ENCODE results near the gene C1QTNF12.

C1QTNF12 gene

DNA sequence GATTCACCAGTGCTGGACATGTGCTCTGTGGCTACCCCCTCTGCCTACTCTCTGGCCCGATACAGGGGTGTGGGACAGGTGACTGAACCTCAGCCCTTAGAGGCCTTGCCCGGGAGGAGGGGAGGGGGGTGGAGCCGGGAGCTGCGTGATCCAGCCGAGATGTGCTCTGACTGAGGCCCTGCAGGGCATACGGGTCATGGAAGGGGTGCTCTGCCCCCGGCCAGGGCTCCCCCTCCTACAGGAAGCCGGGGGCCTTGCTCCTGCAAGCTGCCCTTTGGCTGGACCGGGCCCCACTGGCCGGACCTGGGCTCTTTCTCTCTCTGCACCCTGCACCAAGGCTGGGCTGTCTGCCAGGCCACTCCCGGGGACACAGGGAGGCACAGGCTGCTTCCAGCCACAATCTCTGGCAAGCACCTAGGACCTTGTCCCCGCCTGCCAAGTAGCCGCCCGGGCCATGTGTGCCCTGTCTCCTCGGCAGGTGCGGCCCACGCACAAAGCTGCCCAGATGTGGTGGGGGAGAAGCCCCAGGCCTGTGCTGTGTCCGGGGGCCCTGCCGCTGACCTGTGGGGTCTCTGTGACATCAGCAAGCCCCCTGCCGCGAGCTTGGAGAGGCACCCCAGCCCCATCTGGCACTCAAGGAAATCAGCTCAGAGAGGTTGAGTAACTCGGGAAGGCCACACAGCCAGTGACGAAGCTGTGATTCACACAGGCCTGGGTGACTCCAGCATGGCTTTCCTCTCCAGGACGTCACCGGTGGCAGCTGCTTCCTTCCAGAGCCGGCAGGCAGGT is 35.2 kb upstream of the C1QTNF12 start:
- DNase-seq (ENCODE audit: low read depth) = no peak

DNA sequence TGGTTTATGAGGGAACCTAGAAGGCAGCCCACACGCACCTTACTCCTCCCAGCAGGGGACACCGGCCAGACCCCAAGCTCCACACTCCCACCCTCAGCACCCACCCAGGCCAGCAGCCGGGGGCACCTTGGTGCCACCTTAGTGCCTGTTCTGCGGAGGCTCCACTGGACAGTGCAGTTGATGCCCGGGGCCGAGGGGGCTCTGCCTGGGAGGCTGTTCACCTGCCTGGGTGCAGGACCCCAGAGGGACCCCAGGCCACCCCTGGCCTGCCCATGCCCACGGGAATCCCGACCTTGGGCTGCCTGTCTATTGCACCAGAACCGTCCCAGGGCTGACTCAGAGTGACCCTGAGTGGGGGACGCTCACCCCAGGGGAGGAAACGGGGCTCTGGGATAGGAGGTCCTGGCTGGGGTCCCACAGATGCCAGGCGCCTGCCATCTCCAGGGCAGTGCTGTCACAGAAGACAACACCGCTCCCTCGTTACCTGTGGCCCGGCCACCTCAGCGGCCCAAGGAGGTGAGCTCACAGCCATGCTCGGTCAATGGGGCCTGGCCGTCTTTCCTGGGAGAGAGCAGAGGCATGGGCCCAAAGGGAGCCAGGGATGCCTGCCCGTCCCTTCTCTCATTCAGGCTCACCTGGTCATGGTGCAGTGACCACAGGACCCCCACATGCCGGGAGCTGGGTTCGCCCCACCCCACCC is 34.4 kb upstream of the C1QTNF12 start:
- DNase-seq (ENCODE audit: low read depth) = no peak

DNA sequence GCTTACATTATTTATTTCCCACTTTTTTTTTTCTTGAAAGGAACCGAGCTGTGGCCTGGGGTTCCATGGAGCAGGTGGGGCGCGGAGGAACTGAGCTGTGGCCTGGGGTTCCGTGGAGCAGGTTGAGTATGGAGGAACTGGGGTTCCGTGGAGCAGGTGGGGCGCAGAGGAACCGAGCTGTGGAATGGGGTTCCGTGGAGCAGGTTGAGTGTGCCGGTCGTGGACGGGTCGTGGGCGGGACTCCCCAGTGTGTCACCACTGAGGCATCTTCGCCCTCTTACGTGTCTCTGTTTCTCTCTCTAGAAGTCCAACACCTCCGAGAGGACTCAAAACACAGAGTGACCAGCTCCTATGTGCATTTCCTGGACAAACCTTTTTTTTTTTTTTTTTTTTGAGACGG is 32.5 kb upstream of the C1QTNF12 start:
- no peak for DNase-seq (ENCODE audit: low read depth)

DNA sequence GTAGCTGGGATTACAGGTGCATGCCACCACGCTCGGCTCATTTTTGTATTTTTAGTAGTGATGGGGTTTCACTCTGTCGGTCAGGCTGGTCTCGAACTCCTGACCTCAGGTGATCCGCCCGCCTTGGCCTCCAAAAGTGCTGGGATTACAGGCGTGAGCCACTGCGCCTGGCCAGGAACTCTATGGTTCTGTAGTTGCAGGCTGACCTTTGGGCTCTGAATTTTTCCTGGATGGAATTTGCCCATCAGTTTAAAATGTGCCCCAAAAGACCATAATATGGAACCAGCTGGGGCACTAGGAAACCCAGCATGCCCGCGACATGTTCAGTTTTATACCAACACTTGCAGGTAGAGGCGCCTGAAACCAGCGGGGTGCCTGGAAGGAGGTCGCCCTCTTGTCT is 32.1 kb upstream of the C1QTNF12 start:
- DNase-seq (ENCODE audit: low read depth) = no peak

DNA sequence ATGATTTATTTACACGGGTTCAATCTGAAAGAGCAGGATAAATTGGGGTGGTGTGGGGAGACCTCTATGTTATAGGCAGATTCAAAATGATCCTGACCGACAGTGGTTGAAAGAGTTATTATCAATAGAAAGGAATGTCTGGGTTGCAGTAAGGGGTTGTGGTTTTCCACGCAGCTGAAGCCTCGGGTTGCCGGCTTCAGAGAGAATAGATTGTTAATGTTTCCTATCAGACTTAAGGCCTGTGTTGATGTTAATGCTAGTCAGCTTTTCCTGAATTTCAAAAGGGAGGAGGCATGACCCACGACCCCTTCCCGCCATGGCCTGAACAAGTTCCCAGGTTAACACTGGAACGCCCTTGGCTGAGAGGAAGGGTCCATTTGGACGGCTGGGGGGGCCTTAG is 29.3 kb upstream of the C1QTNF12 start:
- no peak for DNase-seq (ENCODE audit: low read depth)

DNA sequence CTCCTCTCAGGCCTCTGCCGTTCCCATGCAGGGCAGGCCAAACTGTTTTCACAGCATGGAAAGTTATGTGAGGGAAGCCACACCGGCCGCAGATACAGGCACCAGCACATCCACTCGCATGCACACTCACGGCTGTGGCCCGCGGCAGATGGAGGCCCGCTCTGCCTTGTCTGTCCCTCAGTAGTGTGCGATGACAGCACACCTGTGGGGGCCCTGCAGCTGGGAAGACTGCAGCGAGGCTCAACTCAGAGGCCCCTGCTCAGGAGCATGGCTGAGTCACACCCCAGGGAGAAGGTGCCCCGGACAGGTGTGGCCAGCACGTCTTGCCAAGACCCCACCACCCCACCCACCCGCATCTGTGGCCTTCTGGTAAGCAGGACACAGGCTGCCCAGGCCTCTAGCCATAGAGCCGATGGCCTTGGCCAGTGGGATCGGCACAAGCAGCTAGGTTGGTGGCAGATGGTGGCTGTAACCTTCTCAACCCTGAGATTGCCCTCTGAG is 28.5 kb upstream of the C1QTNF12 start:
- no peak for DNase-seq (ENCODE audit: low read depth)

DNA sequence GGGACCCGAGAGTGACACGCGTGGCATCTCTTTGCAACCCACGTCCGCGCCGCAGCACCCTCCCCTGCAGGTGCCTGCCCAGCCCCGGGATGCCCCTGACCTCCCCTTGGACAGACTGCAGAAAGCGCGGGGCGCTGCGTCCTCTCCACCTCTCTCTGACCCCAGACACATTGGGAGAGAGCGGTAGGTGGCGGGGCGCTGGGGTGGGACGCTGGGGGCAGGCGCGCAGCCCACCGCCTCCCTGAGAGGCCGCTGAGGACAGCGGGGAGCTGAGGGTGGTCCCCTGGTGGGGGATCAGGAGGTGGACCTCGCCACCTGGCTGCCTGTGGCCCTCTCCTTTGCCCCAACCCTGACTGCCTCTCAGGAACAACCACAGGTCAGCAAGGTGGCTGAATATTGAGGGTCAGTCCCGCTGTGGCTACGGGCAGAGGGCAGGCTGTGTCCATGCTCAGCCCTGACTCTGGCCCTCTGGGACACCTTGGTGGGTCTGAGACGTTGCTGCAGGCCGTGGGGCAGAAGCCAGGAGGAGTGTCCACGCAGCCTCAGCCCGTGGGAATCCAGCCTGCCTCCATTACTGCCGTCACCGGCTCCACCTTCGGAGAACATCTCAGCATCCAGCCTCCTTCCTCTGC is 27.9 kb upstream of the C1QTNF12 start:
- no peak for DNase-seq (ENCODE audit: low read depth)

DNA sequence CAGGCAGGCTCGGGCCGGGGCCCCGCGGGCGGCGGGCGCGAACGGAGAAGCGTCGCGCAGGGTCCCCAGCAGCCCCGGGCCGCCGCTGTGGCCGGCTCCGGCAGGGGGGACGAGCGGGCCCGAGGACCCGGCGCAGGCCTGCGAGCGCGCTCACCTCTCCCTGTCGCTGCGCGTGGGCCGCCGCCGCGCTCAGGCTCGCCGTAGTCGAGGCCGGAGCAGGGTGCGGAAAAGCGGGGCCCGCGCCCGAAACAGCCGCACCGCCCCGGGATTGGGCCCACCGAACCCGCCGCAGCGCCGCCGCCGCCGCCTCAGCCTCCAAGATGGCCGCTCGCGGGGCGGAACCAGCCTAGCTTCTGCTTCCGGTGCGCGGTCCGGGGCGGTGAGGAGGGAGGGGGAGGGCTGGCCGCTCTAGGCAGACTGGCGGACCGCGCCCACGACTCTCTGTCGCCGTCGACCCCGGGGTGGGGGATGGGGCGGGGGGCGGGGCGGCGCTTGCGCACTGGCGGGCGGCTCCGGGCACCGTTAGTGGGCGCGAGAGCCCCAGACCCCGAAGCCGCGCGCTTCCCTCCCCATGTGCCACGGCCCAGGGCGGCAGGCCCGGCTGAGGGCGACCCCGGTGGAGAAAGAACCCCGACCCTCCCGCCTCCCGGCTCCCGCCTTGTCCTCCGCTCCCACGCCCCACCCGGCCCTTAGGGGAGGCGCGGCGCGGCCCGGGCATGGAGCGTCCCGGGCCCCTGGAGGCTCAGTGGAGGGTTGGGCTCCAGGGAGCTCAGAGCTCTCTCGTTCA is 27.2 kb upstream of the C1QTNF12 start, which contains the start of gene UBE2J2:
Gene UBE2J2, minus strand, starts transcription at position 343 of the 787 bp plus-strand sequence. CDS start 5,862 bp downstream, outside the sequence.
- DNase-seq (ENCODE audit: low read depth) = peak; percentile 88

DNA sequence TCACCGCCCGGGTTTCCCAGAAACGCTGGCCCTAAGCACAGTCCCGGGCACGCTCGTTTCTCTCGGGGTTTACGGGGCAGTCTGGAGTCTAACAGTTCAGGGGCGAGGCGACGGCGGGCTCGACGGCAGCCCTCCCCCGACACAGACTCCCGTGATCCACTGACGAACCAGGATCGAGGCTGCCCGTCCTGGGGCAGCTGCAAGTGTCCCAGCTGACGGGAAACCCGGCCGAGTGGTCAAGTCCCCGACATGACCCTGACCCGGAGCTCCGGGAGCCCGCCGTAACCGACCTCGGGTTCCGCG is 26.6 kb upstream of the C1QTNF12 start:
- DNase-seq (ENCODE audit: low read depth) = no peak

DNA sequence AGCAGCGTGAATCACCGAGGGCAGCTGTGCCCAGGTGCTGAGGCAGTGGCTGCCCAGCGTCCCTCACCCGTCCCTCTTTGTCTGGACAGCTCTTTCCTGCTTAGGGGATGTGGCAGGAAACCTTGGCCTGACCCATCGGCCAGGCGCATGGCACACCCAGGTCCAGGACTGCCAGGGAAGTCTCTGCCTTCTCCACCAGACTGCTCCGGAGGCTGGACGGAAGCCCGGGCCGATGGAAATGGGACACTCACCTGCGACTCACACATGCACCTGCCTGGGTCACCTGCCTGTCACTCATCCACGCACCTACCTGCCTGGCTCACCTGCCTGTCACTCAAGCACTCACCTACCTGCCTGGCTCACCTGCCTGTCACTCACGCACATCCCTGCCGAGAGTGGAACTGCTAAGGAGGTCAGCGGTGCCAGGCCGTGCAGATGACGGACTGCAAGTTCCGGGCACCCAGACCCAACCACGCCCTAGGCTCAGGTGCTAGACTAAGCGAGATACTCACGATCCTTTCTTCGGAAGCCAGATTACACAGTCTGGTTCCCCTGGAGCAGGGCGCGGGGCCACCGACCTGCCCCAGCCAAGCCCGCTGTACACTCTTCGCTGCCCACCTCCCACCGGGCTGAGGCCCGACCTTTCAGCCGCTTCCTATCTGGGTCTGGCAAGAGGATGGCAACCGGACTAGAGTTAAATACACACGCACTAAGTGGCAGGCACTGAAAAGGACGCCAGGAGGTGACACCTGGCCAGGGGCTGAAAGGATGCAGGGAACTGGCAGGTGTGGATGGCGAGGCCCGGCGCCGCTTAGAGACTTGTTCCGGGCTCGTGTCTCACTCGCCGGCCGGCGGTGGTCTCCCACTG is 26.1 kb upstream of the C1QTNF12 start:
- no peak for DNase-seq (ENCODE audit: low read depth)

DNA sequence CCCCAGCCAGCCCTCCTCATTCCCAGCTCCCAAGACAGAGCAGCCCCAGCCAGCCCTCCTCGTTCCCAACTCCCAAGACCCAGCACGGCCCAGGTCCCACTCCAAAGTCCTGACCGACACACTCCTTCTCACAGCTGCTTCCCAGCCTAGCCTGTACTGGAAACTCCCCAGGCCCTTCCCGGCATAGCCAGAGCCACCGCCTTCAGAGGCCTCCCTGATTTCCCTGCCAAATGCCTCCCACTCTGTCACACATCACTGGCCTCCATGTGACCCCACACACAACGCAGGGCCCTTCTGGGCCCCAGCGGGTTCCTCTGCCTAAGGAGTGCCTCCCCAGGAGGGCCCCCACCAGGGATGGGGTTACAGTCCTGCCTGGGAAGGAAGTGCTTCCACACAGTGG is 24.3 kb upstream of the C1QTNF12 start:
- no peak for DNase-seq (ENCODE audit: low read depth)

DNA sequence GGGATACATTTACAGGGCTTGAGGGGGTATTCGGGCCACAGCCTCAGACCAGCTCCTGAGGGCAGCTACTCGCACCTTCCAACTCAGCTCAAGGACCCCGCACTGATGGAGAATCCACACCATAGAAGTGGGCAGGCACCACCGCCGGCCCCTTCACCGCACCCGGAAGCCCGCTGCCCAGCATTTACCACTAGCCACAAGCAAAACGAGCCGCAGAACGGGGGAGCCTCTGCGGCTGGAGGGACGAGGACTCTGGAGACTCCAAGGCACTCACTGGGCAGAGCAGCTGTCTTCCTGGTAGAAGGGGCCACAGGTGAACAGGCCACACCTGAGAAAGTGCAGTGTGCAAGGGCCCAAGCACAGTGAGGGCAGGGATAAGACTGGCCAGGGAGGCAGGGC is 21.8 kb upstream of the C1QTNF12 start:
- no peak for DNase-seq (ENCODE audit: low read depth)

DNA sequence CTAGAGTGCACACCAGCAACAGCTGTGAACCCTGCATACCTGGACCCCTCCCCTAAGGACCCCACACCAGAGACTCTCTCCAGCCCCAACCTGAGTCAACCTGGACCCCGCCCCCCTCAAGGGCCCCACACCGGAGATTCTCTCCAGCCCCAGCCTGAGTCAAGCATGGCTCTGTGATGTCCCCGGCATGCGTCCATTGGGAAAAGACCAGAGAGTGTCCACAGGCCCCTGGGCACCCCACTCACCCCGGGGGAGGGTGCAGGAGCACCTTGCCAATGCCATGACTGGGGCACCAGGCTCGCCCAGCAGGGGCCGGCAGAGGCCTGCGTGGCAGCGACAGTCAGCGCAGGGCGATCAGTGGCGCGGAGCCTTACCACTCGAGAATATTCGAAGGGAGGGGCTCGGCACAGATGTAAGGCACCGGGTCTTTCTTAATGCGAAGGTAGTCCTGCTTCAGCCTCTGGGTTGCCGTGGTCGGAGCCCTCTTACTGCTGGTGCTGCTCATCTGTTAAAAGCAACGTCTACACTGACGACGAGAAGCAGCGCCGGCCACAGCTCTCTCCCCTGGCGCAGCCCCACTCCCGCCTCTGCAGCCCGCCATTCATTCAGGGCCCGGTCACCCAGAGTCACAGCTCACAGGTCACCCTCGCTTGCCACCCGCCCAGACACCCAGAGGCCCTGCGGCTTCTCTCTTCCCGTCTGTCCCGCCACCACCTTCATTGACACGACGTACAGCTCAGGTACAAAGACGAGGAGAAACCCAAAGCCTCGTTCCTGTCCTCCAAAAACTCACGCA is 21.2 kb upstream of the C1QTNF12 start:
- DNase-seq (ENCODE audit: low read depth) = no peak

DNA sequence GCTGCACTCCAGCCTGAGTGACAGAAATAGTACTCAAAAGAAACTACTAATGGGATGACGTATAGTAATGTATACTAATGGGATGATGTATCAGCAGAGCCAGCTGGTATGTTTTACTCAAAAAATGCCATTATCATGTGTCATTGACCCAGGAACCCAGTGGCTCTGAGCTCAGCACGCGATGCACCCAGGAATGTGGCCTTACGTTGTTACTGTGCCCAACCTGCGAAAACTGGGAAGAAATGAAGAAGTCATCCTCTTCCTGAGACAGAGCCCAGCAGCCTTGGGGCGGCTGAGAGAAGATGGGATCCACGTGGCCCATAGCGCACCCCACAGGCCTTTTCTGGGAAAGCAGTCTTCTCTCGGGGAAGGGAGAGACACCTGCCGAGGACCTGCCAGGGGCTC is 18.3 kb upstream of the C1QTNF12 start:
- DNase-seq (ENCODE audit: low read depth) = no peak

DNA sequence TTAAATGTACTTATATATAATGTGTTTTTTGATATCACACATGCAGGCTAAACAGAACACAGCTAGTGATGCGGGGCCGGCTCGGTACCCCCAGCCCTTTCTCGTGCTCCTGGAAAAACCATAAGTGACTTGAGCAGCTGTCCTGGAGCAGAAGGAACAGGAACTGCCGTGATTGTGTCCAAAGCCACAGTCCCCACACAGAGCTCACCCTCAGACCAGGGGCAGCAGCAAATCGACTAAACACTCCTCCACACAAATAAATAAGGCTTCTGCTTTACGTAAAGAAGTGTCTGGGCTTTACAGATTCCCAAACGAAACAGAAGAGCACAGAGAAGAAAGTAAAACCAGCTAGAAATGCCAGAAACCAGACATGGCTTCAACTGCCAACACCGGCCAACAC is 17.5 kb upstream of the C1QTNF12 start:
- no peak for DNase-seq (ENCODE audit: low read depth)

DNA sequence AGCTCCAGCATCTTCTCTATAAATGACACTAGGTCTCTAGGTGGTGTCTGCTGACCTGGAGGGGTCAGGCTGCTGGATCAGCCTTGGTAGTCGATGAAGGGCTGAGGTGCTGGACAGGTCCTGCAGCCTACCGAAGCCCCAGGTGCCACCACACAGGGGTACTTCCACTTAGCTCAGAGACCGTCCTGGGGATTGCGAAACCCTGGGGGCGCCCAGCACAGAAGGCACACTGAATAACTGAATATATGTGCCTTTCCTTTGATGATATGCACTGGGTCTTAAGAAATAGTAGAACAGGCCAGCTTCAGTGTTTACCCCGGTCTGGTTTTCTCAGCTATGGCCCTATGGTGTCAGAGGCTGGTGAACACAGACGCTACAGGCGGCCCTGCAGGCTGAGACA is 16.2 kb upstream of the C1QTNF12 start:
- DNase-seq (ENCODE audit: low read depth) = no peak

DNA sequence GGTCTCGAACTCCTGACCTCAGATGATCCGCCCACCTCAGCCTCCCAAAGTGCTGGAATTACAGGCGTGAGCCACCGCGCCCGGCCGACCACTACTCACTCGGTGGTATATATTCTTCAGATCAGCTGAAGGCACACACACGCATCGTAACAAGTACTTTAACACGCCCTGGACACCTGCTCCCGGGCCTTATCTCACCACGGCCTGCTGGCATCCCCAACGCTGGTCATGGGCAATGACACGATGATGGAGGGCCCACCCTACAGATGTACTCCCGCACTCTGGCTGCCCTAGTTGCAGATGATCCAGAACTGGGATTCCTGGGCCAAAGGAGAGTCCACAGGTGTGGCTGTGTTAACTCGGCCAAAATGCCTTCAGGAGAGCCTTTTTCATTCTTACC is 15.5 kb upstream of the C1QTNF12 start:
- no peak for DNase-seq (ENCODE audit: low read depth)

DNA sequence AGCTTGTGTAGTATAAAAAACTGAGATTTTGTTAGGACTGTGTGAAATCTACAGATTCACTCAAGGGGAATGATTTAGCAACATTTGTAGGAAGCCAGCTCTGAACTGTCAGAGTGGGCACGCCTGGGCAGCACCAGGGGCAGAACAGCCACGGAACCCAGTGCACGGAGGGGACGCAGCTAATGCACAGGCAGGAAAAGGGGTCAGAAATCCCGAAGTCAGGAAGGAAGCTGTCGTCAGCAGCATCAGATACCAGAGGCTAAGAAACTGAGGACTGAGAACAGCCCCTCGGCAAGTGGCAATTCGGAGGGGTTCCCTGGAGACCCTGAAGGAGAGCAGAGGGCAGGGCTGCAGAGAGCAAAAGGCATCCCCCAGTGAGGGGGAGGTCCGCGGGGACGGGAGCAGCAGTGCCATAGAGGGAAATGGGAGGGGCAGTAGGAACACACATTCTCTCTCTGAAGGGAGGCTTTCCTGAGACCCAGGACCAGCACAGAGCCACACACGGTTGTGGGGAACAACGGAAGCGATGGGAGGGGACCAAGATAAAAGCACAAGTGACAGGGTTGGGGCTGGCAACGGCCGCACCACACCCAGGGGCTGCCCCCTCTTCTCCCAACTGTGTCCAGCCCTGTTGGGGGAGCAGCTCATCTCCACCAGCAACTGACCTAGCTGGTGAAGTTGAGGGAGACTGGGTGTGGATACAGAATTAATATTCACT is 14.5 kb upstream of the C1QTNF12 start:
- DNase-seq (ENCODE audit: low read depth) = no peak

DNA sequence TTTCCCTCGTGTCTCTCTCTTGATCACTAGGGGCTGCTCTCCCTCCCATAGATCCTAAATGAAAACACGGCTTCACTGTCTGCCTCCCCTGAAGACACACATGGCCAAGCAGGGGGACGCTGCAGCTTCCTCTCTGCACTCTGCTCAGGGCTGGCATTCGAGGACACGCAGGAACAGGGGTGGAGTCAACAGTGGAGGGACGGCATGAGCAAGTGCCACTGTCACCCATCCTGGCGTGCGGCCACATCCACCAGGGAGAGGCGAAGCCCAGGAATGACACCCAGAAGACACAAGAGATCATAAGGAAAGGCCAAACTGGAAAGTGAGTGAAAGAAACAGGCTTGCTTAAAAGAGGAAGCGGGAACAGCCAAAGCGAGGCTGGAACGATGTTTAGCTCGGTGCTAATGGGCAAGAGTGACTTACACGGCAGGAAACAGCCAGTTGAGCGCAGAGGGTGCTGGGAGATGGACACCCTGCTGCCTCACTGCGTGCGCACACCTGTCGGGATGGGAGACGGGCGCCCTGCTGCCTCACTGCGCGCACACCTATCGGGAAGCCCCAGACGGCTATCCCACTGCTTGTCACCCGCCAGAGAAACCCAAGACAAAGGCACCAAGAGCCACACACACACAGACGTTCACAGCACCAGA is 13.6 kb upstream of the C1QTNF12 start:
- DNase-seq (ENCODE audit: low read depth) = no peak
